ENCODE measurements around the gene TEX52. TPM values are rescaled to one million over a fixed set of nuclear protein-coding genes. Genes with fewer than 3 reads are reported as not detected.

The TEX52 gene
- not detected for total RNA-seq

DNA sequence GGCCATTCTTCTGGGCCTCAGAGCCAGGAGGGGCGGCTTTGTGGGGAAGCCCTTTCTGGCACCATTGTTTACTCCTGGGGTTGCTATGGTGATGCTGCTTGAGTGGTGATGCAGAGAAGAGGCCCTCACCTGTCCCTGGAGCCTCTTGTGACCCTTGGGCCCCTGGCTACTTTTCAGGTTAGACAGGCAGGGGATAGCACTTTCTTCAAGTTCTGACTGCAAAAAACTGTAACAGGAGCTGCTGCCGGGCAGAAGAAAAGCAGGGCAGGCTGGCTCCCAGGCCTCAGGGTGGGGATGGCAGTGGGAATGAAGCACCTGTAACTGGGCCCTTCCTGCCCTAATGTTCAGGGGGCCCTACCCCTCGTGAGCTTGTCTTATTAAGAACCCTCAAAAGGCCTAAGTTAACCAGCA, at the start of gene TEX52:
Gene TEX52 (minus strand): TSS at position 19 of the 411 bp plus-strand sequence. CDS start 13 bp downstream, at position 6.
- no peaks in the 10 kb centered on the region for H3K4me1 ChIP-seq
- no peaks in the 10 kb centered on the region for H3K36me3 ChIP-seq
- H3K27ac ChIP-seq = no peak within 1 kb of the TSS
- intact Hi-C loops (cut with DNase I; ENCODE audit: low total_unique reads) = loop anchor here (5.0 kb wide), 1 partner anchor 175 kb away; no protein-coding TSS in a partner anchor
- DNase-seq = no peak
- H3K4me3 ChIP-seq = no peak within 1 kb of the TSS
- no peaks in the 10 kb centered on the region for H3K27me3 ChIP-seq
- no peak for TF ChIP-seq POLR2A (IDR thresholded peaks at IDR 0.05)
- TF ChIP-seq, protein P1, sequence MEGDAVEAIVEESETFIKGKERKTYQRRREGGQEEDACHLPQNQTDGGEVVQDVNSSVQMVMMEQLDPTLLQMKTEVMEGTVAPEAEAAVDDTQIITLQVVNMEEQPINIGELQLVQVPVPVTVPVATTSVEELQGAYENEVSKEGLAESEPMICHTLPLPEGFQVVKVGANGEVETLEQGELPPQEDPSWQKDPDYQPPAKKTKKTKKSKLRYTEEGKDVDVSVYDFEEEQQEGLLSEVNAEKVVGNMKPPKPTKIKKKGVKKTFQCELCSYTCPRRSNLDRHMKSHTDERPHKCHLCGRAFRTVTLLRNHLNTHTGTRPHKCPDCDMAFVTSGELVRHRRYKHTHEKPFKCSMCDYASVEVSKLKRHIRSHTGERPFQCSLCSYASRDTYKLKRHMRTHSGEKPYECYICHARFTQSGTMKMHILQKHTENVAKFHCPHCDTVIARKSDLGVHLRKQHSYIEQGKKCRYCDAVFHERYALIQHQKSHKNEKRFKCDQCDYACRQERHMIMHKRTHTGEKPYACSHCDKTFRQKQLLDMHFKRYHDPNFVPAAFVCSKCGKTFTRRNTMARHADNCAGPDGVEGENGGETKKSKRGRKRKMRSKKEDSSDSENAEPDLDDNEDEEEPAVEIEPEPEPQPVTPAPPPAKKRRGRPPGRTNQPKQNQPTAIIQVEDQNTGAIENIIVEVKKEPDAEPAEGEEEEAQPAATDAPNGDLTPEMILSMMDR (IDR thresholded peaks at IDR 0.05) = no peak
- no peaks in the 10 kb centered on the region for H3K9me3 ChIP-seq

DNA sequence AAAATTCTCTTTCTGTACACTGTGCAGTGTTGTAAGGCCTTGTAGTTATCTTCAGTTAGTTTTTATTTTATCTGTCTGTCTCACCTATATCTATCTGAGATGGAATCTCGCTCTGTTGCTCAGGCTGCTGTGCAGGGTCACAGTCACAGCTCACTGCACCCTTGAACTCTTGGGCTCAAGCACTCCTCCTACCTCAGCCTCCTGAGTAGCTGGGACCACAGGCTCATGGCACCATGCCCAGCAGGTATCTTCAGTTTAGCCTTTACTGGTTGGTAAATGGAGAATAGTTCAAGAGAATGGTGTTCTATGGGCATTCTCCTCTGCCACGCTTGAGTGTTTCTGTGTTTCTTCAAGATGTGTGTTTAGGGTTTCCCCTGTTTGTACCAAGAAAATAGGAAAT, 47.4 kb upstream of the TEX52 start:
- Histone ChIP-seq H3K27ac (no peak overlapping the region), H3K4me3 (no peak overlapping the region), H3K4me1 (no peaks in the 10 kb centered on the region), H3K9me3 (no peaks in the 10 kb centered on the region), H3K36me3 (no peaks in the 10 kb centered on the region), H3K27me3 (no peaks in the 10 kb centered on the region)
- TF ChIP-seq, protein P1 (IDR thresholded peaks at IDR 0.05) = no peak
- no peak for TF ChIP-seq POLR2A (IDR thresholded peaks at IDR 0.05)
- DNase-seq = no peak
- intact Hi-C loops (cut with DNase I; ENCODE audit: low total_unique reads) = no loop called here

DNA sequence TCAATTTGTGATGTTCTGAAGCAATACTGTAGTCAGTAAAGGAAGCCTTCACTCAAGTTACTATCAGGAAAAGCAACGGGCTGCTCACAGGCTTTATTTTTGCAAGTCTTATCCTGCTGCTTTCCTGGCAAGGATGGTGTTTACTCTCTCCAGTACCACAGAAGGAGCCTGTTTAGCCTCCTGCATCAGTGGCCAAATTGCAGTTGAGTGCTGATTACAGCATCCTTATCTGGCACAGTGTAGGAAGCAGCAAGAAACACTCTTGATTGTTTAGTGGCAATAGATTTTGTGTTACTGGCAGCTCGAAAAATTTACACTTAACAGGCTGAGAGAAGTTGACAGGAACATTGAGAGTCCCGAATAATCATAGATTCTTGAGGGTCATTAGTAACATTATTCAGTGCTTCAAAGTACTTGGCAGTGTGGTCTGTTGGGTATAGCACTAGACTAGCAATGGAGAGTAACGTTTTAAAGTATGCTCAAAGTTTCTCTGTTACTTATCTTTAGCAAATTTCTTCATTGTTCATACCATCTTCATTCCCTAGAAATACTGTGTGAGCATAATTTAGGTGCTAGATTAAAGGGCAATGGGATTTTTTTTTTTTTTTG, 45.5 kb upstream of the TEX52 start:
- Histone ChIP-seq H3K27me3 (no peaks in the 10 kb centered on the region), H3K27ac (no peak overlapping the region), H3K4me3 (no peak overlapping the region), H3K4me1 (no peaks in the 10 kb centered on the region), H3K36me3 (no peaks in the 10 kb centered on the region), H3K9me3 (no peaks in the 10 kb centered on the region)
- no peak for TF ChIP-seq POLR2A (IDR thresholded peaks at IDR 0.05)
- TF ChIP-seq, protein P1 (IDR thresholded peaks at IDR 0.05) = no peak
- intact Hi-C loops (cut with DNase I; ENCODE audit: low total_unique reads) = no loop called here
- DNase-seq = peak; percentile 28 to 39

DNA sequence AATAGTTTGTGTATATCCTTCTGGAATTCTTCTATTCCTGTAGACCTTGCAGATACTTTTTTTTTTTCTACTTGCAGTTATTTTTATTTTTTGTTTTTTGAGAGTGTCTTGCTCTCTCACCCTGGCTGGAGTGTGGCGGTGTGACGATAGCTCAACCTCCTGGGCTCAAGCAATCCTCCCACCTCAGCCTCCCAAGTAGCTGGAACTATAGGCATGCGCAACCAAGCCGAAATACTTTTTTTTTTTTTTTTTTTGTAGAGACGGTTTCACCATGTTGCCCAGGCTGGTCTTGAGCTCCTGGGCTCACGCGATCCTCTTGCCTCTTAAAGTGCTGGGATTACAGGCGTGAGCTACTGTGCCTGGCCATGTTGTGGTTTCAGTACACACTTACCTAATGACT, 43.8 kb upstream of the TEX52 start:
- Histone ChIP-seq H3K9me3 (no peaks in the 10 kb centered on the region), H3K27ac (no peak overlapping the region), H3K4me1 (no peaks in the 10 kb centered on the region), H3K27me3 (no peaks in the 10 kb centered on the region), H3K36me3 (no peaks in the 10 kb centered on the region), H3K4me3 (no peak overlapping the region)
- DNase-seq = no peak
- TF ChIP-seq, protein P1 (IDR thresholded peaks at IDR 0.05) = no peak
- no peak for TF ChIP-seq POLR2A (IDR thresholded peaks at IDR 0.05)
- intact Hi-C loops (cut with DNase I; ENCODE audit: low total_unique reads) = no loop called here

DNA sequence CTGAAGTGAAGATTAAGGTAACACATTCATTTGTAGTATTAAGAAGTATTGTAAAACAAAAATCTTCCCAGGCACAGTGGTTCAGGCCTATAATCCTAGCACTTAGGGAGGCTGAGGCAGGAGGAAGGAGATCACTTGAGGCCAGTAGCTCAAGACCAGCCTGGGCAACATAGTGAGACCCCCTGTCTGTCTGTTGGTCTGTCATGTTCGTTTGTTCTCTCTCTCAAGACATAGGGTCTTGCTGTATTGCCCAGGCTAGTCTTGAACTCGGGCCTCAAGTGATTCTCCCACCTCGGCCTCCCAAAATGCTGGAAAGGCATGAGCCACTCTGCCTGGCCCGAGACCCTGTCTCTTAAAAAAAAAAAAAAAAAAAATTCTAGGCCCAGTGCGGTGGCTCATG, 40.6 kb upstream of the TEX52 start:
- TF ChIP-seq, protein P1 (IDR thresholded peaks at IDR 0.05) = no peak
- no peak for TF ChIP-seq POLR2A (IDR thresholded peaks at IDR 0.05)
- H3K27ac ChIP-seq = no peak overlapping the region
- no peak for DNase-seq
- intact Hi-C loops (cut with DNase I; ENCODE audit: low total_unique reads) = no loop called here
- H3K27me3 ChIP-seq = no peaks in the 10 kb centered on the region
- H3K4me1 ChIP-seq = peaks cover 0 to 4% of the 10 kb centered on the region in 2 donors
- no peaks in the 10 kb centered on the region for H3K36me3 ChIP-seq
- H3K9me3 ChIP-seq = no peaks in the 10 kb centered on the region
- H3K4me3 ChIP-seq = no peak overlapping the region

Measured in uterus (tissue), 4 donors.